Measurements from ENCODE around the gene MLPH.
"Not testable (repeated sequence)": the region's sequence is repeated elsewhere in the genome, so short reads cannot be mapped to it uniquely, and the experiment has no call there.

MLPH gene

DNA sequence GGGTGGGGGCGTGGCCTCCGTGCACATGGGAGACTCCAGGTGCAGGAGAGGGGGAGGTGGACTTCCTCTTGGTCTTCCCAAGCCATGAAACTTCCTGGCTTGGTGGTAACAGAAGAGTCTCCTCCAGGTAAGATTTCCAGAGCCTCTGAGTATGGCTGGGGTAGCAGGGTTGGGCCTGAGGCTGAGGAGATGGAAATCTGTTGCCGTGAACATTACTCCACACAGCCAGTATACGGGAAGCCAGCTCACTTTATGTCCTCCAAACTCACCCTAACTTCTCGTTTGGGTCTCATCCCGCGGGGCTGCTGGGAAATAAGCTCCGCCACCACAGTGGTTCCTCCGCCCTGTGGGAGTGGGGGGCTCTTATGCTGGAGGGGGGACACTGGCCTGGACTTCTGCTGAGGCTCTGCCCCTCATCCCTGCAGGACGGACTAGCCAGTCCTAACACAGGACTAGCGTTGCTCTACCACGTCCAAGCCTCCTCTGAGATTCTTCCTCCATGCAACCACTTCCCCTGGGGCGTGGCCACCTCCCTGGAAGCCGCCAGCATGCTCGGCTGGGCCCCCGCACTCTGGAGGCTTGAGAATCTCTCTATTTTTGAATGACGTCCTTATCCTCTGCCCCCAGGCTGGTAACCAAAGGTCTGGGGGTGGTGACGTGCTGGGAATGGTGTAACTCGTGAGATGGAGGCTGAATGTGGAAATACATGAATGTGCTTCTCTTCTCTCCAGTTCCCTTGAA is 104.3 kb downstream of the MLPH start:
- Mint-ChIP-seq H3K27ac (no peak overlapping the region), H3K9me3 (no peaks in the 10 kb centered on the region), H3K36me3 (no peaks in the 10 kb centered on the region)

GRCh38 chr2:237592425-237592980 is 105.5 kb downstream of the MLPH start:
- Mint-ChIP-seq H3K9me3 (no peaks in the 10 kb centered on the region), H3K27ac (no peak overlapping the region), H3K36me3 (no peaks in the 10 kb centered on the region), H3K27me3 (no peaks in the 10 kb centered on the region), H3K4me1 (peaks cover 12% of the 10 kb centered on the region), H3K4me3 (no peak overlapping the region)

More for the DNA sequence above, 104.3 kb downstream of the MLPH start:
- H3K4me1 Mint-ChIP-seq, result peaks cover 12% of the 10 kb centered on the region
- no peak overlapping the region for H3K4me3 Mint-ChIP-seq
- no peaks in the 10 kb centered on the region for H3K27me3 Mint-ChIP-seq

- H3K4me1 Mint-ChIP-seq, result peaks cover 12% of the 10 kb centered on the region
- H3K4me3 Mint-ChIP-seq, result no peak overlapping the region
- no peaks in the 10 kb centered on the region for H3K36me3 Mint-ChIP-seq
- no peaks in the 10 kb centered on the region for H3K9me3 Mint-ChIP-seq
- no peaks in the 10 kb centered on the region for H3K27me3 Mint-ChIP-seq
- H3K27ac Mint-ChIP-seq, result no peak overlapping the region
Observed at GRCh38 chr2:237593036-237593435, 106.0 kb downstream of the MLPH start.

- Mint-ChIP-seq H3K9me3 (no peaks in the 10 kb centered on the region), H3K27me3 (no peaks in the 10 kb centered on the region), H3K4me3 (no peak overlapping the region), H3K4me1 (peaks cover 12% of the 10 kb centered on the region), H3K27ac (no peak overlapping the region), H3K36me3 (no peaks in the 10 kb centered on the region)
Observed at GRCh38 chr2:237593596-237594320, 106.7 kb downstream of the MLPH start.

- no peak overlapping the region for H3K27ac Mint-ChIP-seq
- H3K9me3 Mint-ChIP-seq, result no peaks in the 10 kb centered on the region
- H3K27me3 Mint-ChIP-seq, result no peaks in the 10 kb centered on the region
- no peak overlapping the region for H3K4me3 Mint-ChIP-seq
- H3K36me3 Mint-ChIP-seq, result no peaks in the 10 kb centered on the region
- peaks cover 12% of the 10 kb centered on the region for H3K4me1 Mint-ChIP-seq
Observed at GRCh38 chr2:237594514-237594871, 107.4 kb downstream of the MLPH start.

DNA sequence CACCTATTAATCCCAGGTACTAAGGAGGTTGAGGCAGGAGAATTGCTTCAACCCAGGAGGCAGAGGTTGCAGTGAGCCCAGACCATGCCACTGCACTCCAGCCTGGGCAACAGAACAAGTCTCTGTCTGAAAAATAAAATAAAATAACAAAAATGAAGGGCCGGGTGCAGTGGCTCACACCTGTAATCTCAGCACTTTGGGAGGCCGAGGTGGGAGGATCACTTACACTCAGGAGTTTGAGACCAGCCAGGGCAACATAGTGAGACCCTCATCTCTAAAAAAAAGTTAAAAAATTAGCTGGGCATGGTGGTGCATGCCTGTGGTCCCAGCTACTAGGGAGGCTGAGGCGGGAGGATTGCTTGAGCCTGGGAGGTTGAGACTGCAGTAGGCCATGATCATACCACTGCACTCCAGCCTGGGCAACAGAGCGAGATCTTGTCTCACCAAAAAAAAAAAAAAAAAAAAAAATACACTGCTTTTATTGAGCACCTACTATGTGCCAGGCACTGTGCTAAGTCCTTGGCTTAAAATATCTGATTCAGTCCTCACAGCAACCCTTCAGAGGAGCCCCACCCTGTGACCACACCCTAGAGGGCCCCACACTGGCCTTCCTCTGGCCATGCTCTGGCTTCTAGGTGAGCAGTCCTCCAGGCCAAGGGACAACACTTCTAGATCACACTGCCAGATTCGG is 108.9 kb downstream of the MLPH start:
- not testable (repeated sequence) for H3K27me3 Mint-ChIP-seq, H3K4me1 Mint-ChIP-seq, H3K27ac Mint-ChIP-seq, H3K9me3 Mint-ChIP-seq, H3K4me3 Mint-ChIP-seq, H3K36me3 Mint-ChIP-seq

- H3K27ac Mint-ChIP-seq, result no peak overlapping the region
- H3K27me3 Mint-ChIP-seq, result no peaks in the 10 kb centered on the region
- H3K9me3 Mint-ChIP-seq, result no peaks in the 10 kb centered on the region
- H3K4me1 Mint-ChIP-seq, result peaks cover 1% of the 10 kb centered on the region
- no peak overlapping the region for H3K4me3 Mint-ChIP-seq
- H3K36me3 Mint-ChIP-seq, result no peaks in the 10 kb centered on the region
Observed at GRCh38 chr2:237596520-237597195, 109.6 kb downstream of the MLPH start.

- Mint-ChIP-seq H3K9me3 (no peaks in the 10 kb centered on the region), H3K4me3 (no peak overlapping the region), H3K27me3 (no peaks in the 10 kb centered on the region), H3K4me1 (peaks cover 2% of the 10 kb centered on the region), H3K27ac (no peak overlapping the region), H3K36me3 (no peaks in the 10 kb centered on the region)
Observed at GRCh38 chr2:237597196-237598145, 110.4 kb downstream of the MLPH start.

- no peaks in the 10 kb centered on the region for H3K27me3 Mint-ChIP-seq
- peak overlapping the region; percentile 73 for H3K27ac Mint-ChIP-seq
- peaks cover 13% of the 10 kb centered on the region for H3K4me1 Mint-ChIP-seq
- H3K9me3 Mint-ChIP-seq, result no peaks in the 10 kb centered on the region
- no peak overlapping the region for H3K4me3 Mint-ChIP-seq
- H3K36me3 Mint-ChIP-seq, result no peaks in the 10 kb centered on the region
Observed at GRCh38 chr2:237598468-237599208, 111.6 kb downstream of the MLPH start.

DNA sequence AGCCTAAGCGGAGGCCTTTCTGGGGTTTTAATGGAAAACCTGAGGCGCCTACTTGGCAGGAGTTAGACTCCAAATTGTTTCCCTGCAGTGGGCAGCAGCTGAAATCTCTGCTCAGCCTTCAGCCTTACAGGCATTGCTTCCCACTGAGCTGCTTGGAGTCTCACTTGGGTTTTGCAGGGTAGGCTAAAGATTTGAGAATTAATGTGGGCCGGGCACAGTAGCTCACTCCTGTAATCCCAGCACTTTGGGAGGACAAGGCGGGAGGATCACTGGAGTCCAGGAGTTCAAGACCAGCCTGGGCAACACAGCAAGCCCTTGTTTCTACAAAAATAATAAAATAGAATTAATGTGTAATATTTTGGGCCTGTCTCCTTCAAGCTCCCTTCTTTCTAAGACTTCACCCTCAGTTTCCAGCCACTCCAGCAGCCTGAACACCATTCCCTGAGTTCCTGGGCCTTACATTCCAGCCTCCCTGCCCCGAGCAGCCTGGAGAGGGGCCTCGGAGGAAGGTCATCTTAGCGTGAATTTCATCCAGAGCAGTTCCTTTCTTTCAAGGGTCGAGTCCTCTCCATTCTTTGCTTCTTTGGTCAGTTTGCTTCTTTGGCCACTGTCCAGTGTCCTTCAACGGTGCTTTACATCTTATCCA is 112.5 kb downstream of the MLPH start:
- peaks cover 23% of the 10 kb centered on the region for H3K4me1 Mint-ChIP-seq
- H3K36me3 Mint-ChIP-seq, result no peaks in the 10 kb centered on the region
- H3K27me3 Mint-ChIP-seq, result no peaks in the 10 kb centered on the region
- H3K27ac Mint-ChIP-seq, result no peak overlapping the region
- no peaks in the 10 kb centered on the region for H3K9me3 Mint-ChIP-seq
- no peak overlapping the region for H3K4me3 Mint-ChIP-seq

- no peak overlapping the region for H3K4me3 Mint-ChIP-seq
- H3K27me3 Mint-ChIP-seq, result no peaks in the 10 kb centered on the region
- no peak overlapping the region for H3K27ac Mint-ChIP-seq
- H3K9me3 Mint-ChIP-seq, result no peaks in the 10 kb centered on the region
- H3K4me1 Mint-ChIP-seq, result peaks cover 30% of the 10 kb centered on the region
- H3K36me3 Mint-ChIP-seq, result no peaks in the 10 kb centered on the region
Observed at GRCh38 chr2:237600205-237600846, 113.3 kb downstream of the MLPH start.

- H3K4me3 Mint-ChIP-seq, result no peak overlapping the region
- no peaks in the 10 kb centered on the region for H3K9me3 Mint-ChIP-seq
- H3K36me3 Mint-ChIP-seq, result no peaks in the 10 kb centered on the region
- H3K27me3 Mint-ChIP-seq, result no peaks in the 10 kb centered on the region
- peaks cover 31% of the 10 kb centered on the region for H3K4me1 Mint-ChIP-seq
- H3K27ac Mint-ChIP-seq, result peak overlapping the region; percentile 23
Observed at GRCh38 chr2:237601453-237602116, 114.5 kb downstream of the MLPH start.

DNA sequence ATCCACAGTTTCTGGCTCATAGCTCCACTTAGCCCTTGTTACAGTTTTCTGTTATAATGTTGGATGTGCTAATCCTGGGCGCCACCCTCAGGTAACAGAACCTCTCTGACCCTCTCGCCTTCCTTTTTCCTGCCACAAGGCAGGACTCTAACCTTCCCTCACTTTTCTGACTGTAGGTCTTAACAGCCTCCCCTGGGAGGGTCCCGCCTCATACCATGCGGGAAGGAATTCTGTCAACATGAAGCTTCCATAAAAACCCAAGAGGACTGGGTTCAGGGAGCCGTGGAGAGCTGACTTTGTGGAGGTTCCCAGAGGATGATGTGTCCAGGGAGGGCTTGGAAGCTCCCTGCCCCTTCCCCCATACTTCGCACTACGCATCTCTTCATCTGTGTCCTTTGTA is 115.4 kb downstream of the MLPH start:
- H3K27ac Mint-ChIP-seq, result peak overlapping the region; percentile 85
- peaks cover 31% of the 10 kb centered on the region for H3K4me1 Mint-ChIP-seq
- no peaks in the 10 kb centered on the region for H3K9me3 Mint-ChIP-seq
- H3K4me3 Mint-ChIP-seq, result no peak overlapping the region
- H3K27me3 Mint-ChIP-seq, result no peaks in the 10 kb centered on the region
- H3K36me3 Mint-ChIP-seq, result no peaks in the 10 kb centered on the region
